K562 (cell line): Measurements from ENCODE around the gene FXYD4. TPM values are rescaled to one million over a fixed set of nuclear protein-coding genes. Genes with fewer than 3 reads are reported as not detected.

Source experiments
- ATAC-seq: fragments of 200-7000 bp; cut with Tn5 transposase; 3 replicates; pipeline ENCODE4 v1.9.1; 2020; ENCODE audit warnings: moderate library complexity
- BruUV-seq: library from RNA; stranded (reverse); fragments of 400-500 nt; replicated peaks from 2 replicates; lab custom pipeline; 2021; lab: Mats Ljungman, UMichigan
- CTCF ChIA-PET: fragments of 300-600 bp; formaldehyde crosslinking; extraction: SDS; loops from one replicate; lab custom pipeline; 2021; ENCODE audit warnings: low intra/inter-chr PET ratio; lab: Yijun Ruan, JAX
- POLR2A ChIA-PET: fragments of 300-600, 350-650 bp; sonication (Branson Sonifier 250); formaldehyde crosslinking; extraction: SDS; loops from one replicate; lab custom pipeline; 2021; ENCODE audit warnings: antibody characterized with exemption, inconsistent platforms; lab: Yijun Ruan, JAX
- DNase-seq, 4 experiments: peaks; one replicate each; pipeline versions ENCODE4 v3.0.0 to v3.0.0-alpha.2; 2011 to 2018; ENCODE audit warnings: low spot score in 3 of 4, mixed read lengths in 3 of 4; ENCODE audit errors: extremely low read depth in 1 of 4
- FAIRE-seq: peaks from 2 replicates; lab custom pipeline; 2011; peaks lifted over from hg19 to GRCh38; lab: Jason Lieb, UNC
- H2AFZ ChIP-seq: 2 replicates; pipeline ENCODE4 v1.6.0; 2011; ENCODE audit warnings: low read depth, low read length, control low read depth, inconsistent platforms
- H3K27ac ChIP-seq: fragments of 200-600 bp; 3 replicates; pipeline ENCODE4 v1.8.0; 2011; ENCODE audit warnings: low read depth, mild to moderate bottlenecking, control low read depth, inconsistent platforms, low read length, moderate library complexity, mixed read lengths; ENCODE audit errors: extremely low read depth
- H3K27me3 ChIP-seq, 2 experiments: fragments of 300-600 bp in 1 of 2; 2 replicates in 1 of 2; 3 replicates in 1 of 2; pipeline versions ENCODE4 v1.6.0 to v1.8.0; 2011; ENCODE audit warnings: inconsistent platforms in 2 of 2, low read length in 2 of 2, mild to moderate bottlenecking in 1 of 2, mixed read lengths in 1 of 2, moderate library complexity in 1 of 2; ENCODE audit not compliant: control insufficient read depth in 2 of 2, insufficient read depth in 2 of 2
- H3K36me3 ChIP-seq: fragments of 300-600 bp; 3 replicates; pipeline ENCODE4 v1.8.0; 2011; ENCODE audit warnings: mild to moderate bottlenecking, low read length, inconsistent platforms; ENCODE audit not compliant: control insufficient read depth, insufficient read depth
- H3K4me1 ChIP-seq, 2 experiments: fragments of 200-600 bp in 1 of 2; replicated peaks in 1 of 2; 2 replicates in 1 of 2; 3 replicates in 1 of 2; pipeline versions ENCODE4 v1.5.1 to v1.8.0; 2011; ENCODE audit warnings: inconsistent platforms in 2 of 2, low read length in 2 of 2, mild to moderate bottlenecking in 1 of 2, mixed read lengths in 1 of 2, moderate library complexity in 1 of 2; ENCODE audit not compliant: control insufficient read depth in 2 of 2, insufficient read depth in 2 of 2
- H3K4me2 ChIP-seq: 2 replicates; pipeline ENCODE4 v1.6.1; 2011; ENCODE audit warnings: low read length, control low read depth, inconsistent platforms, mixed read lengths; ENCODE audit not compliant: insufficient read depth
- H3K4me3 ChIP-seq: fragments of 200-600 bp; sonication (generic), shearing (Covaris generic); 2 replicates; pipeline ENCODE4 v1.5.1; 2016; ENCODE audit warnings: control low read depth, inconsistent platforms
- H3K79me2 ChIP-seq: fragments of 200-600 bp; 3 replicates; pipeline ENCODE4 v1.8.0; 2011; ENCODE audit warnings: low read length, inconsistent platforms; ENCODE audit not compliant: control insufficient read depth, insufficient read depth
- H3K9ac ChIP-seq, 2 experiments: 2 replicates each; pipeline versions ENCODE4 v1.6.0 to v1.6.1; 2011; ENCODE audit warnings: low read depth in 2 of 2, low read length in 2 of 2, control low read depth in 1 of 2, inconsistent platforms in 1 of 2, mild to moderate bottlenecking in 1 of 2, mixed read lengths in 1 of 2; ENCODE audit not compliant: insufficient read depth in 1 of 2
- H3K9me1 ChIP-seq: one replicate; pipeline ENCODE4 v1.6.0; 2011; ENCODE audit warnings: inconsistent platforms, mild to moderate bottlenecking, low read length, moderate library complexity; ENCODE audit not compliant: control insufficient read depth, insufficient read depth
- H3K9me3 ChIP-seq: replicated peaks from 2 replicates; pipeline ENCODE4 v1.5.1; 2011; ENCODE audit warnings: low read depth, low read length, inconsistent platforms; ENCODE audit not compliant: control insufficient read depth, insufficient read depth
- H4K20me1 ChIP-seq: replicated peaks from 2 replicates; pipeline ENCODE4 v1.6.1; 2011; ENCODE audit warnings: low read length, inconsistent platforms, mixed read lengths; ENCODE audit not compliant: control insufficient read depth, insufficient read depth
- BRCA1 ChIP-seq, 2 experiments: fragments of 450-650 bp in 1 of 2; sonication (generic) in 1 of 2; formaldehyde crosslinking in 1 of 2; IDR thresholded peaks; 2 replicates each; pipeline versions ENCODE4 v1.5.0 to v1.6.1; 2017 to 2020; ENCODE audit warnings: mild to moderate bottlenecking in 1 of 2, missing genetic modification reagents in 1 of 2
- CBX8 ChIP-seq: fragments of 200-600 bp; sonication (generic); IDR thresholded peaks from 2 replicates; pipeline ENCODE4 v1.6.1; 2012; ENCODE audit warnings: borderline replicate concordance, mixed run types, low read depth, mild to moderate bottlenecking, moderate library complexity, mixed read lengths, low read length, control low read depth, inconsistent platforms; ENCODE audit not compliant: poor library complexity, severe bottlenecking; ENCODE audit errors: extremely low read depth
- MIER1 ChIP-seq: fragments of 450-650 bp; IDR thresholded peaks from 2 replicates; pipeline ENCODE4 v1.6.1; 2016; ENCODE audit warnings: antibody characterized with exemption, mild to moderate bottlenecking, low read depth
- POLR2B ChIP-seq: fragments of 450-650 bp; IDR thresholded peaks from 2 replicates; pipeline ENCODE4 v1.6.1; 2018; ENCODE audit warnings: low read depth; ENCODE audit not compliant: partially characterized antibody
- RBM17 ChIP-seq: fragments of 200-400 bp; formaldehyde crosslinking; IDR thresholded peaks from 2 replicates; pipeline ENCODE4 v1.6.1; 2017; ENCODE audit warnings: low read depth, mild to moderate bottlenecking, low read length, borderline replicate concordance
- ZNF668 ChIP-seq: fragments of 250-450 bp; sonication (Bioruptor Pico); IDR thresholded peaks from 2 replicates; pipeline ENCODE4 v1.8.0; 2022; ENCODE audit warnings: mild to moderate bottlenecking, inconsistent platforms
- WGBS: fragments of 100-300 bp; shearing (Covaris generic); methylation state at CpG from one replicate; pipeline ENCODE4 v1.1.6; 2016; ENCODE audit warnings: low coverage, mixed read lengths; ENCODE audit not compliant: insufficient coverage; ENCODE audit errors: missing lambda C conversion rate; 5-methylcytosine and 5-hydroxymethylcytosine counted together
- in situ Hi-C: fragments of 300-500 bp; cut with MboI; formaldehyde crosslinking; loops from 4 replicates; pipeline ENCODE4 v1.15.0; 2018; ENCODE audit warnings: inconsistent platforms, mixed read lengths
- intact Hi-C: fragments of 100-400 bp; cut with micrococcal nuclease; formaldehyde crosslinking; loops from 2 replicates; pipeline ENCODE4 v1.14.2; 2022
- polyA plus RNA-seq, 8 experiments: library from polyadenylated mRNA; depleted of rRNA in 4 of 8; stranded (reverse) in 5 of 8; unstranded in 3 of 8; fragments of >200 nt; fragmentation: Nextera tagmentation in 2 of 8; fragmentation: Illumina TruSeq in 1 of 8; extraction: Ambion mirVana in 2 of 8; extraction: Trizol in 1 of 8; gene quantifications; 2 replicates each; pipeline versions ENCODE4 v1.2.1 to v1.2.3, GENCODE V29; 2011 to 2014; ENCODE audit warnings: inconsistent platforms in 1 of 8, missing spikeins in 1 of 8
- total RNA-seq, 7 experiments: library from RNA; depleted of rRNA in 6 of 7; stranded (reverse); fragments of >200 nt in 6 of 7; fragmentation: Illumina TruSeq in 2 of 7; extraction: Trizol in 2 of 7; gene quantifications; 2 replicates each; pipeline versions ENCODE4 v1.2.1 to v1.2.3, GENCODE V29; 2011 to 2021; ENCODE audit warnings: low replicate concordance in 1 of 7
- TF ChIP-seq, protein P1 (sequence below), 2 experiments: fragments of 450-650 bp; IDR thresholded peaks; 2 replicates each; pipeline ENCODE4 v1.6.1; 2016

FXYD4 gene
- total and polyA plus RNA-seq, 9 of the 15 experiments (the other 6 are each of a cell fraction or from before 2014, with no cell fraction given) = not detected

DNA sequence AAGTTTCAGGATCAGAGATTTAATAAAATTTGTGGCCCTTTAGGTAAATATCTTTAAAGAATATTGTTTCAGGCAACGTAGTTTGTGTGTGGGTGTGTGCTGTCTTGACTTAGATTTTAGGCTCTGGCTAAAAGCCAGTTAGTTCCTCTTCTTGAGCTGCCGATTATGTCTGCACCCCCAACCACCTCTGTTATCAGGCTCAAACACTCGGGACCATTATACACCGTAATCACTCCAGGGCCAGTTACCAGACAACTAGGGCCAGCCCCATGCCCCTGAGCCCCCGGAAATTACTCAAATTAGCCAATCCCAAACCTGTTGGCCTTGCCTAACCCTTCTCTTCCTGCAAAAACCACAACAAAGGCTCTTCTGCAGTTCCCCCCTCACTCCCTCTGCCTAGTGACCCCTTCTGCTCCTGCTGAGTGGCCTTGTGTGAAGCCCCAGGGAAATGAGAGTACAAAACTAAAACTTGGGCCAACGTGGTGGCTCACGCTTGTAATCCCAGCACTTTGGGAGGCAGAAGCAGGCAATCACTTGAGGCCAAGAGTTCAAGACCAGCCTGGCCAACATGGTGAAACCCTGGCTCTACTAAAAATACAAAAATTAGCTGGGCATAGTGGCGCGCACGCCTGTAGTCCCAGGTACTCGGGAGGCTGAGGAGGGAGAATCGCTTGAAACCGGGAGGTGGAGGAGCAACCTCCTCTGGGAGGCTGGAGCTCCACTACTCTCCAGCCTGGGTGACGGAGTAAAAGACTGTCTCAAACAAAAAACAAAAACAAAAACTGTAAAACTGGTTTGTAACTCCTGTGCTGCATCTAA is 46.7 kb downstream of the FXYD4 start (continued):
- TF ChIP-seq MIER1 = no peak; the same call in 1 of the 2 replicates
- TF ChIP-seq RBM17 = no peak
- no peak for TF ChIP-seq BRCA1 (IDR thresholded peaks at IDR 0.05)
- no peak for TF ChIP-seq BRCA1 (CRISPR knock-in tag; IDR thresholded peaks at IDR 0.05)
- peak; percentile 15 for TF ChIP-seq POLR2B

DNA sequence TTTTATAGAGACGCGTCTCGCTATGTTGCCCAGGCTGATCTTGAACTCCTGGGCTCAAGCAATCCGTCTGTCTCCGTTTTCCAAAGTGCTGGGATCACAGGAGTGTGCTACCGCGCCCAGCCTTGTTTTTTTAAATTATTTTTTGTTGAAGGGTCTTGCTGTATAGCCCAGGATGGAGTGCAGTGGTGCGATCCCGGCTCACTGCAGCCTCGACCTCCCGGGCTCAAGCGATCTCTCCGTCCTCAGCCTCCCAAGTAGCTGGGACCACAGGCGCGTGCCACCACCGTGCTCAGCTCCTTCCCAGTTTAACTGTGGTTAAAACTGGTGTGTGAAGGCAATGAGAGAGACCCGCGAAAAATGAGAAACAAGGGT is 48.5 kb downstream of the FXYD4 start:
- Histone ChIP-seq H3K9ac (peak overlapping the region; percentile 70 to 90), H4K20me1 (no peaks in the 10 kb centered on the region), H3K4me1 (peaks cover 47 to 62% of the 10 kb centered on the region in 2 experiments), H3K27ac (peak overlapping the region; percentile 85), H3K9me3 (no peaks in the 10 kb centered on the region), H3K27me3 (no peaks in the 10 kb centered on the region), H3K36me3 (no peaks in the 10 kb centered on the region), H3K4me3 (no peak overlapping the region), H3K9me1 (no peaks in the 10 kb centered on the region), H3K79me2 (no peaks in the 10 kb centered on the region; the same call in 2 of the 3 replicates), H3K4me2 (peak overlapping the region; percentile 20; the same call in 1 of the 2 replicates), H2AFZ (peak overlapping the region; percentile 77)
- POLR2A ChIA-PET = interaction anchor here (0.7 to 1.7 kb wide), 6 partner anchors 8 to 120 kb away, joined by 3 to 7 read pairs (median 4); partner anchors contain the start of gene ZNF487
- in situ Hi-C loops (no loop called here), intact Hi-C loops (loop anchor here (10.0 kb wide), 1 partner anchor 775 kb away; no protein-coding TSS in a partner anchor)
- no TSS peak for BruUV-seq
- ATAC-seq = no peak
- CTCF ChIA-PET = no interaction called here
- no peak for FAIRE-seq
- no peak for DNase-seq
- WGBS = 69% methylated on average over 16 of the region's 18 CpGs
- TF ChIP-seq ZNF668 (no peak), CBX8 (no peak)
- TF ChIP-seq, protein P1, sequence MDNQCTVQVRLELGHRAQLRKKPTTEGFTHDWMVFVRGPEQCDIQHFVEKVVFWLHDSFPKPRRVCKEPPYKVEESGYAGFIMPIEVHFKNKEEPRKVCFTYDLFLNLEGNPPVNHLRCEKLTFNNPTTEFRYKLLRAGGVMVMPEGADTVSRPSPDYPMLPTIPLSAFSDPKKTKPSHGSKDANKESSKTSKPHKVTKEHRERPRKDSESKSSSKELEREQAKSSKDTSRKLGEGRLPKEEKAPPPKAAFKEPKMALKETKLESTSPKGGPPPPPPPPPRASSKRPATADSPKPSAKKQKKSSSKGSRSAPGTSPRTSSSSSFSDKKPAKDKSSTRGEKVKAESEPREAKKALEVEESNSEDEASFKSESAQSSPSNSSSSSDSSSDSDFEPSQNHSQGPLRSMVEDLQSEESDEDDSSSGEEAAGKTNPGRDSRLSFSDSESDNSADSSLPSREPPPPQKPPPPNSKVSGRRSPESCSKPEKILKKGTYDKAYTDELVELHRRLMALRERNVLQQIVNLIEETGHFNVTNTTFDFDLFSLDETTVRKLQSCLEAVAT (IDR thresholded peaks at IDR 0.05) = peak in 1 of 2 experiments; percentile 74; a peak in 1 of 4 replicates
